Stimulated activated CD4-positive, alpha-beta T cell treated with anti-CD3 and anti-CD28 coated beads, TNF-alpha, amount 100 ng/mL, for 4 hours (primary cell): ENCODE data around the gene SCUBE2.
"Not testable (repeated sequence)": the region's sequence is repeated elsewhere in the genome, so short reads cannot be mapped to it uniquely, and the experiment has no call there.

Source experiments
- DNase-seq, 3 experiments: peaks; one replicate each; pipeline ENCODE4 v3.0.0-alpha.2; 2020; ENCODE audit warnings: low read depth in 3 of 3

Gene SCUBE2

DNA sequence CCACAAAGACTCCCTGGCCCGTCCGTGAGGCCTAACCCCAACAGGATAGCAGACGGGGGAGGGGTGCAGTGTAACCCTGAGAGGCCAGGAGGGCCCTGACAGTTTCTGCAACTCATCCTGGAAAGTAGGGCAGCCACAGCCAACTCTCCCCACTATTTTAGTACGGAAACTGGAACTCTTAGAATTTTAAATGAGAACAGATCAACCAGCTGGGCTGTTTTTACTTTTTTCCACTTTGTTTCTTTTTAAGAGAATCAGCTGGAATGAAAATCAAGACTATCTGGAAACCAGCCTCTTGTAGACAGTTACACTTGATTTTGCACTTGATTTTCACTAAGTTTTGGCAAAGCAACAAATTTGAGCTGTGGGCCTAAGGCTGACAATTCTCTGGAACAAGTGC is 44.9 kb downstream of the SCUBE2 start:
- DNase-seq = no peak

DNA sequence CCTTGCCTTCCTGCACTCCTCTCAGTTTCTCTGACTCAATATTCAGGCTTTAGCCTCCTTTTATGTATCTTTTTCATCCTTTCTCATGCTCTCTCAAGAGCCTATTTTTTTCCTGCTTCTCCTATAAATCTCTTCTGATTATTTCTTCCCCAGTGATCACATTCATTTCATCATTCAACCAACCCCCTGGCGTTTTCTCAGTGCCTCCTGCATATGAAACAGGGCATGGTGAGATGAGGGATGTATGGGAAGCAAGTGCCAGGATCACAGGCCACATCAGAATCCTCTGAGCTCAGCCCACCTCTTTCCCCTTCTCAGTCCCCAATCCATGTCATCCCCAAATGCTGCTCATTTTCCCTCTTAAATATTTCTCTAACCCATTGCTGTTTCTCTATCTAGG is 48.9 kb downstream of the SCUBE2 start:
- no peak for DNase-seq

DNA sequence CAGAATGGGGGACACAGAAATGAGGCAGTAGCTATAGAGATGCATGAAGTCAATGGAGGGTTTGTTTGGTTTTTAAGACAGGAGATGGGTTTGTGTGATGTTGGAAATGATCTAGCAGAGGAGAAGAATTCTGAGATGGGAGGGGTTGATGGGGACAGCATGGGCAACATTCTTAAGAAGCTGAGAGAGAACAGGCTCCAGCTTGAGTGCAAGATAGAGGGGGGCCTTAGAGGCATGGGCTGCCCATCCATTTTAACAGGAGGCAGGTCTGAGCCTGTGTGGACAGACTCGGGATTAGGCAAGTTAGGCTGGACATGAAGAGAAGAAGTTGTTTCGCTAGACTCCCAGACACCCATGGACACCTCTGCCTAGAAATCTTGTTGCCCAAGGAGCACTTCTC is 49.7 kb downstream of the SCUBE2 start:
- no peak for DNase-seq

DNA sequence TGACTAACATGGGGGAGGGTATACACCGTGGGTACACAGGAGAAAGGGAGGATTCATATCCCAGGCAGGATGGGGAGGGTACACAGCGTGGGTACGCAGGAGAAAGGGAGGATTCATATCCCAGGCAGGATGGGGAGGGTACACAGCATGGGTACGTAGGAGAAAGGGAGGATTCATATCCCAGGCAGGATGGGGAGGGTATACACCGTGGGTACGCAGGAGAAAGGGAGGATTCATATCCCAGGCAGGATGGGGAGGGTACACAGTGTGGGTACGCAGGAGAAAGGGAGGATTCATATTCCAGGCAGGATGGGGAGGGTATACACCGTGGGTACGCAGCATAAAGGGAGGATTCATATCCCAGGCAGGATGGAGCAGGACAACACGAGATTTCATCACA is 51.0 kb downstream of the SCUBE2 start:
- DNase-seq = no peak

DNA sequence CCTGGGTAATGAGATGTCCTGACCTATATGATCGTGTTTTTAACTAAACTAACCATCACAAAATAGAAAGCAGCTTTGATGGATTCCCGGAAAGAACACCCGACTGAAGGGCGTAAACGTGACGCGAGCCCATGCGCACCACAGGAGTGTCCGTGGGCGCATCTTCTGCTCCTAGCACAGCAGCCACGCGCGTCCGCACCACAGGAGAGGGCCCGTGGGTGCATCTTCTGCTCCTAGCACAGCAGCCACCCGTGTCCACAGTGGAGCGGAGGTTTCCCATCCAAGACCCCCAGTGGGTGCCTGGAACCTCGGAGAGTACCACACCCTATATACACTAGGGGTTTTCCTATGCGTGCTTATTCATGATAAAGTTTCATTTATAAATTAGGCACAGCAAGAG is 51.5 kb downstream of the SCUBE2 start:
- no peak for DNase-seq

DNA sequence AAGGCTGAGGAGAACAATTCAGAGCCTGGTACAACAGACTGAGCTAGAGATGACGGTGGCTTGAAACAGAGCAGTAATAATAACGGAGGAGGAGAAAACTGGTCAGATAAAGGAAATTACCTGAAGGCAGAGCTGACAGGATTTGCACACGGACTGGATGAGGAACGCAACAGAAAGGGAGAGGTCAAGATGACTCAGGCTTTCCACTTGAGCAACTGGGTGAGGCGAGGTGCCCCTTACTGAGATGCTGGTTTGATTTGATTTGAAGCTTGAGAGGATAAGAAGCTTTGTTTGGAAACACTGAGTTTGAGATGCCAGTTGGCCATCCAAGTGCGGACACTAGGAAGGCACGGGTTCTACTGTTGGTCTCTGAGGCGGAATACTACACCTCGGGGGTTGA is 52.2 kb downstream of the SCUBE2 start:
- DNase-seq = no peak

DNA sequence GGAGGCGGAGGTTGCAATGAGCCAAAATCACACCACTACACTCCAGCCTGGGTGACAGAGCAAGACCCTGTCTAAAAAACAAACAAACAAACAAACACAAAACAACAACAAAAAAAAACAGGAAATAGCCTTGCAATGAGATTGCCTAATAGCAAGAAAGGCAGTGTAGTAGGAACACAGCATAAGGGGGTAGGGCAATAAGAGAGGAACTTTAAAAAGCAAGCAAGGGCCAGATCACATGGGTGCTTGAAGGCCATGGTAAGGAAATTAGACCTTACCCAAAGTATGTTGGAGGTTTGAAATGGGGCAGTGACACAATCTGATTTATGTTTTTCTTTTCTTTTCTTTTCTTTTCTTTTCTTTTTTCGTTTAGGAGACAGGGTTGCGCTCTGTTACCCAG is 52.9 kb downstream of the SCUBE2 start:
- DNase-seq = no peak

DNA sequence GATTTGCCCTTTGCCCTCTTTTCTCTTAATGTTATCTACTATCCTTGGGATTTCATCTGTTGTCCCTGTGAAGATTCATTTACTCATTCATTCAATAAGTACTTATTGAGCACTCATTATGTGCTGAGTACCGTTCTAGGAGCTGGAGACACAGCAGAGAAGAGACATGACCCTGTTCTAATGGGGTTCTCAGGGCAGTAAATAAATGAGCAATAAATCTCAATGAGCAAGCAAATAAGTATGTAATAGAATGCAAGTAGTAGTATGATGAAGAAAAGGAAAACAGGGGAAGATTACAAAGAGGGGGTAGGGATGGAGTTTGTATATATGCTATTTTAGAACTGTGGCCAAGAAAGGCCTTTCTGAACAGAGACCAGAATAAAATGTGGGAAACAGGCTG is 53.4 kb downstream of the SCUBE2 start:
- no peak for DNase-seq

DNA sequence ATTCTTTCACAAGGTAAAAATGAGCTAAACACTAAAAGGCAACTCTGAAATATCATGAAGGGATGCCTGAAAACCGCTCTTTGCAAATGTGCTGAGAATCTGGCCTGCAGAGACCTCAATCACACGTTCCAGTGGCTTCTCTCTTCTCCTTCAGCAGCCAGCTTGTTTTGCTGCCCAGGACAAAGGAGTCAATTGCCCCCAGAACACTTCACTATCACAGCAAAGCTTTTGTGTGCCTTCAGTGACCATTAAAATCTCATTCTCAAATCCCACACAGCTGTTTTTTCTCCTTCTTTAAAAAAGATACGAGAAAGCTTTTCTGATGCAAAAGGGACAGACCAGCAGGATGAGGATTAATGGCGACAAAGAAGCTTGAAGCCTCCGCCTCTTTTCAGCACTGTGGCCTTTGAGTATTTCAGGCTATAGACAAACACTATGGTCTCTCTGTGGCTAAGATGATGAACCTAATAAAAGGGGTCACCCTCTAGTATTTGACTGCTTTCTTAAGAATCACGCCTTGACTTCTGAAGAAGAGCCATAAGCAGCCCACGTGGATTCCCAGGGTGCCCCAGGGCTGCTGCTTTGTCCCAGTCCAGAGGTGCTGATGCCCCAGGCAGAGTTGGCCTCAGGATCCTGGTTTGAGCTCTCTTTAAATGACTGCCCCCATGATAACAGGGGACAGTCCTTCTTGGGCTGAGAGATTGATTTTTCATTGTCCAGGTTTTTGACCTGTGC is 54.2 kb downstream of the SCUBE2 start:
- no peak for DNase-seq

DNA sequence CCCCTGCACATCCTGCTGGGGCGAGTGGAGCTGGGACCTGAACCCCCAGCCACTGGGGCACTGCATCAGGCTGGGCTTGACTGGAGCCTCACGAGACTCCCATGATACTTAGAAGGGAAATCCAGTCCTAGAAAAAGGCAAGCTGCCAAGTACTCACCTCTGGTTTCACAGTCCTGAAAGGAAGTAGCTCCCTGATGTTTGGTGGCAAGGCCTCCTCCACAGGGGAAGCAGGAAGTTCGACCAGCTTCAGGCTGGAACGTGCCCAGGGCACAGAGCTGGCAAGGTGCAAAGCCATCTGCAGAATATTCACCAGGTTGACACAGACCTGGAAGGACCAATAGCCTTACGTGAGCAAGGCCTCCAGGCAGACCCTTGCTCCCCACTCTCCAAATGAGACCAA is 60.8 kb downstream of the SCUBE2 start:
- no peak for DNase-seq

DNA sequence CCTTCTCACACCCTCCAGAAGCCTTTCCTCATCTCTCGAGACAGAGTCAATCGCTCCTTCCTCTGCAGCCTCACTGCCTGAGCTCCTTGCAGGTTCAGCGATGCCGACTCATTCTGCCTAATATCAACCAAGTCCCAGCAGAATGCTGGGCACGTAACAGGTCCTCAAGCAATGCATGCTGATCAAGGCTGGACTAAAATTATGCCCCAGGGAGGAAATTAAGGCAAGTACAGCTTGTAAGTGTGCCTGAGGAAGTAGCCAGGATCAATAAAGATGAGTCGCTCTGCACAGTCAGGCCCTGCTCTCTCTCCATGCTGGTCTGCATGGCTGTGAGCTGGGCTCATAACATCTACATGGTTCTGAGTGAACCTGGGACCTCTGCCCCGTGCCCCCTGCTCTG is 62.0 kb downstream of the SCUBE2 start:
- DNase-seq = no peak

DNA sequence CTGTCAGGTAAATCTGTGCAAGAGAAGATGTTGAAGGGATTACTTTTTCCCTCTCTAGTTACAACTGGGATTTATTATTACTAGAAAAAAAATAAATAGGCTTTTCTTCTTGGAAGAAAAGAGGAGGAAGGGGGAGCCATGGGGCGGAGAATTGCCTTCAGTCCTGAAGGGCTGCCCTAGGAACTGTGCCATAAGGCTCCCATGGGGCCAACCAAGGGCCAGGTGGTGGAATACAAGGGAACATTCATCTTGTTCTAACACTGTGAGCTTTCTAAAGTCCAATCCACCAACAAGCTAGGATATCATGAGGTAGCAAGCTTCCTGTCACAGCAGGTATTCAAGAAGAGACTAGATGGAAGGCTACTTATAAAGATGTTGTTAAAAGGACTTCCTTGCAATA is 62.8 kb downstream of the SCUBE2 start:
- DNase-seq = no peak

DNA sequence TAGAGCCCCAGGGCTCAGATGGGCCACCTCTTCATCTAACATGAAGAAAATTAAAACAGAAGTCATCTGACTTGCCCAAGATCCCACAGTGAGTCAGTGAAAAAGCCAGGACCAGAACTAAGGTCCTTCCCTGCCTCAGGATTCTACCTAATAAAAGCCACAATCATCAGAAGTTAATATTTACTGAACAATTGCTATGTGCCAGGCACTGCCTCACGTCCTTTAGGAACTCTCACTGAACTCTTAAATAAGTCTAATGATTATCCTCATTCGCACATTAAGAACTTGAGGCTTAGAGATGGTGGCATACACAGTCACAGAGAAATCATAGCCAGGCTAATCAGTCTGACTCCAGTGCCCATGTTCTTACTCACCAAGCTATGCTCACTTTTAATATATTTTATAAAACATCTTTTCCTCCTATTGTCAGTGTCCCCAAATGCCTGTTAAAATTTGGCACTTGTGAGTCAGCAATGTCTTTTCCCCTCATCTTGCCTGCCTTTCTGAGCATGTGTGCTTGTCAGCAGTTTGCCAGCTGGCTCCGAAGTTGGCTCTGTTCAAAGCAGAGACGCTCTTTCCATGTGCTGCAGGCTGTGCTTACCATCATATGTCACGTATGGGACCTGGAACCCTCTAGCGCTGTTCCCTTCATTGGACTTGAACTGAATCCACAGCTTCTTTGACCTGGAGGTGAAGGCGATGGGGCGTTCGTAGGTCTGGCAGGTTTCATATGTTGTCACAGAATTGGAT is 66.1 kb downstream of the SCUBE2 start:
- DNase-seq = no peak

DNA sequence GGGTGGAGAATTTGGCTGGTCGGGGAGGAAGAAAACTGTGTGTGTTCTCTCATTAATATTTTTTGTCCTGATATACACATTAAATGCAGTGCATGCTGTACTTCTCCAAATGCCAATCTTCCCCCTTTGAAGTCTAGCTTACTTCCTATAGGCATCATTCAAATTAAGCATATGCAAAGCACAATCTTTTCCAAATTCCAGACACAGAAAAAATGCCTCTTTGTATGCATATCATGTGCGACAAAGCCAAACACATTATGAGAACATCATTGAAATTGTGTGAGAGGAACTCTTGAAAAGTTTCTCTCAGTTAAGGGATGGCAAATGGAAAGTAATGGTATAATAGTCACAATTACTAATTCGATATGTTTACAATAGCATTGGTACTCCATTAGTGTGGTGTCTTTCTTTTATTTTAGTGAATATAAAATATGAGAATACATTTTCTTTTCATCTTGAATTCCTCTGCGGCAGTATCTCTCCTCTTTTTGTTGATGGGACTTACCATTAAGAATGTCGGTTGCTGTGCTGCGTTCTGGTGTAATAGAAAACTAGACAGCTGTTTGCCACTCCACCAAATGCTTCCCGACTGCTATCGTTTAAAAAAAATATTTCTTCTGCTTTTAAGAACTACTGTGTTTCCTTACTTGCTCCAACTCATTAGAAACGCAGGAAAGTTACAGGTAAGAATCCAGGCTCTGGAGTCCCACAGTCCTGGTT is 68.3 kb downstream of the SCUBE2 start:
- DNase-seq = no peak

DNA sequence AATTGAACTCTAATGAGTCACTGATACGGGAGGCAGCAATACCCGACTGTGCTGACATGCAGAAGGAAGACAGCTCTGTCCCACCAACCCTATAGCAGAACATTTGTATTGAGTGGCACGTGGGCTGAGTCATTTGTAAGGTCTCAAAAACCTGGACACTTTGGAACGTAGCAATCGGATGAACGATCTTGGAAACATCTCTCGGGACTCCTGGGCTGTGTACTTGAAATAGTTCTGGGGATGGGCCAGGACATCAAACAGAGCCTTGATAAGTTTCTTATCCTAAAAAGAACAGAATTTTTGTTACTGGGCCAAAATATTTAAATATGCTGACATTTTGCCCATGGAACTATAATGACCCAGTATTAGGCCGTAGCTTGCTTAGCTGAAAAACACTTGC is 70.5 kb downstream of the SCUBE2 start:
- no peak for DNase-seq

DNA sequence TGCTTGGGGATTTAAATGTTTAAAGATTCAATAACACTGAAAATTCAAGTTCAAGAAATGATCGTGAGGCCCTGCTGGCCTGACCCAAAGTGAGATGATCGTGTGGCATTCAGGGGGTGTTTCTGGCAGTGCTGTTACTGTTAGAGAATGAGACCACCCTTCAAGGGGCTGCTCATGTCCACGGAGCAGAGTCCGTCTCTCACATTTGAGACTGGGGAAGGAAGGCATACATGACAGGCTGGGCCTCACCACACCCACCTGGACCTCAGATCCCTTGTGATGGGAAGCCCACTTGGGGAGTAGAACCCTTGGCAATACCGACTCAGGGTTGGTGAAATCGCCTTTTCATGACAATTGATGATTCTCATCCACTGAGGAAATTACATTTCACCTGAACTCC is 71.5 kb downstream of the SCUBE2 start:
- DNase-seq = no peak

DNA sequence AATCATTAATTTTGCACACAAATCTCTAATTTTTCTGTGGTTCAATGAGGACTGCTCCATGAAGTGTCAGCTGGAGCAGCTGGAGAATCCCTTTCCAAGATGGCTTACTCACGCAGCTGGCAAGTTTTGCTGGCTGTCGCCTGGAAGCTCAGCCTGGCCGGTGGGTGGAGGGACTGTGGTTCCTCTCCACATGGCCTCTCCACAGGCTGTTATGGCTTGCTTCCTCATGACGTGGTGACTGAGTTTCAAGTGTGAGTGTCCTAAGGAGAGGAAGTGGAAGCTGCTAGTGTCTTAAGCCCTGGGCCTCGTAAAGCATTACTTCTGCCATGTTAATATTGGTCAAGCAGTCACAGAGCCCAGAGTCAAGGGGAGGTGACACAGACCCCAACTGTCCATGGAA is 73.6 kb downstream of the SCUBE2 start:
- no peak for DNase-seq

DNA sequence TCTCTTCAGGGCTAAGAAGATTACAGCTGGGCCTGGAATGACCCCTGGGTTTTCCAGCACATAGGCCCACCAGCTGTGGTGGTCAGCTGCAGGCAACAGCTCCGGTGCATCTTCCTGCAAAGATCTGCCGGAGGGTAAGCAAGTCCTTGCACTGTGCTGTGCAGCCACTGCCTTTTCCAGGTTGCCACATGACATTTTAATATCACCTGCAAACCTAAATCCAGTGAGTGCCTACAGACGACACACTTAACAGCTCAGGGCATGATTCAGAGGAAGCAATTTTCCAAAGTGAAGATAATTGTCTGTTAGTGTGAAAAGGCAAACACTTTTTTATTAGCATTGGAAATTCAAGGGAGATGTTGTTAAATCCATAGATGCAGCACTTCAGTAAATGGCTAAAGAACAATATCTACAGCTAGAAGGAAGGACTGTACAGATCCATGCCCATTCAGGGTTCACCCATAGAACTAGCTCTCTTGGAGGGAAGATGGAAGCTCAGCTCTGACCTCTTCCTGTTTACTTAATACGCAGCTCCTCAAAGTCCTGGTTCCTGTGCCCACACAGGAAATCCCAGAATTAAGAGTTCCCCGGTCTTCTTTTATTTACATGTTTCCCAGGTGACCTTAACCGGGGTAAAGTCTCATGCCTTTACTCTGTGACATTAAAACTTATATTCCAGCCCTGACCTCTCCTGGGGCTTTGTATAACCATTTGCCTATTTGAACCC is 74.3 kb downstream of the SCUBE2 start:
- no peak for DNase-seq

DNA sequence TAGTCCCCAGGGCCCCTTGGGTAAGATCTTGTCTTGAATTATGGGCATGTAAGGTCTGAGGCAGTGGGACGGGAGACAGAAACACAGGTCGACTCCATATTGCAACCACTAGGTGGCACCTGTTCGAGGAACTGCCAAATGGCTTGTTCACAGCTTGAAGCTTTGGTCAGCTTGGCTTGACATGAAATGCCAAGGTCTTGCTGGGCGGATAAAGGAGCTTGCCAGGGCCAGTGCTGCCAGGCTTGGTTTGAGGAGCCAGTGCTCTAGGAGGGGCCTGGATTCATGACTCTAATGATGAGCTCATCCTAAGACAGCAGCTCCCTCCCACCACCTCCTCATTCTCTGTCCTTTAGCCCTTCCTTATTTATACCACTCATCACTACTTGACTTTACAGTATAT is 75.7 kb downstream of the SCUBE2 start:
- DNase-seq = peak in 2 of 3 experiments; percentile 22 to 35

DNA sequence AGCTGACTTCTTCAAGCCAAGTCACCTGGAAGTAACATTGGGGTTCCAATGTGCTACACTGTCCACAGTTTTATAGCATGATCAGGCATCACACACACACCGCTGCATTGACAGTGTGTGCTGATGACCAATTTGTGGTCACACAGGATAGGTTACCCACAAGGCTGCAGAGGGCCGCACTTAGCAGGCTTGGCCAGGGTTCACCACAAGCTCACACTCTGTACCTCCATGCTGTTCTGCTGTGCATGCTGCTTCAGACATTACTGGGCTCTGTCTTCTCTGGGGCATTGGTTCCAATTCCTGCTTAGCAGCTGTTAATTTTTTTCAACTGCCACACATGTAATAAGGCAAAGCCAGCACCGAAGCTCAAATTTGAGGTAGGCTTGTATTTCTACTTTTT is 76.6 kb downstream of the SCUBE2 start:
- no peak for DNase-seq

DNA sequence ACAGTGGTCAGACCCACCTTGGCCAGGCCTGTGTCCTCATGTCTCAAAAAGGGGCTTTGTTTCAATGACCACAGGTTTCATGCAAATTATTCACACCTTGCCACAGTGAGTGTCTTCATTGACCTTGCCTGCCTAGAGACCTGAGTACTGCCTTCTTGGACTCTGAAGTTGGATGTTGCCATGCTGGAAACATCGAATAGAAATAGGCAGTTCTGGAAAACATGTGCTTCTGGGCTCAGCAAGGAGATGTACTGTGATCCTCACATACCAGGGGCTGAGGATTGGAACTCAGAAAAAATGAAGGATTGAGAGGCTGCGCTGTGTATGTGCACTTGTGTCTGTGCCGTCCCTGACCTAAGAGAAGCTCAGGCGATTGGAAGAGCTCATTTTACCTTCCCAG is 78.0 kb downstream of the SCUBE2 start:
- no peak for DNase-seq

DNA sequence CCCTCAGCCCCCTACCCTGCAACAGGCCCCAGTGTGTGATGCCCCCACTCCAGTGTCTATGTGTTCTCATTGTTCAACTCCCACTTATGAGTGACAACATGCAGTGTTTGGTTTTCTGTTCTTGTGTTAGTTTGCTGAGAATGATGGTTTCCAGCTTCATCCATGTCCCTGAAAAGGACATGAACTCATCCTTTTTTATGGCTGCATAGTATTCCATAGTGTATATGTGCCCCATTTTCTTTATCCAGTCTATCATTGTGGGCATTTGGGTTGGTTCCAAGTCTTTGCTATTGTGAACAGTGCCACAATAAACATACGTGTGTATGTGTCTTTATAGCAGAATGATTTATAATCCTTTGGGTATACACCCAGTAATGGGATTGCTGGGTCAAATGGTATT is 81.9 kb downstream of the SCUBE2 start:
- DNase-seq = not testable (repeated sequence)
